DOHH2 (cell line): ENCODE results near the gene TBC1D22A.

Experiments
- H3F3A ChIP-seq: fragments of 200-600 bp; sonication (generic), shearing (Covaris generic); 2 replicates; pipeline ENCODE4 v1.6.0; 2016; ENCODE audit warnings: antibody characterized with exemption, mild to moderate bottlenecking; ENCODE audit not compliant: control insufficient read depth, insufficient read depth
- H3K27ac ChIP-seq: fragments of 200-600 bp; sonication (generic); 2 replicates; pipeline ENCODE4 v1.5.1; 2014; ENCODE audit warnings: low read depth, mild to moderate bottlenecking, low read length, moderate library complexity
- H3K27me3 ChIP-seq: fragments of 200-600 bp; sonication (generic); 2 replicates; pipeline ENCODE4 v1.6.1; 2014; ENCODE audit warnings: mild to moderate bottlenecking, low read length, mixed read lengths; ENCODE audit not compliant: control insufficient read depth
- H3K36me3 ChIP-seq: fragments of 200-600 bp; sonication (generic); 2 replicates; pipeline ENCODE4 v1.6.1; 2014; ENCODE audit warnings: mild to moderate bottlenecking, low read length, moderate library complexity, mixed read lengths; ENCODE audit not compliant: control insufficient read depth
- H3K4me1 ChIP-seq: fragments of 200-600 bp; sonication (generic); 2 replicates; pipeline ENCODE4 v1.6.1; 2014; ENCODE audit warnings: mild to moderate bottlenecking, low read length, mixed read lengths; ENCODE audit not compliant: control insufficient read depth
- H3K4me2 ChIP-seq: fragments of 200-600 bp; sonication (generic); 2 replicates; pipeline ENCODE4 v1.6.0; 2014; ENCODE audit warnings: mild to moderate bottlenecking, low read length, moderate library complexity
- H3K4me3 ChIP-seq: fragments of 200-600 bp; sonication (generic); 2 replicates; pipeline ENCODE4 v1.5.1; 2014; ENCODE audit warnings: mild to moderate bottlenecking, low read length, mixed read lengths
- H3K79me2 ChIP-seq: fragments of 200-600 bp; sonication (generic); 2 replicates; pipeline ENCODE4 v1.6.1; 2014; ENCODE audit warnings: mild to moderate bottlenecking, low read length, mixed read lengths; ENCODE audit not compliant: control insufficient read depth
- H3K9me2 ChIP-seq: fragments of 200-600 bp; sonication (generic); replicated peaks from 2 replicates; pipeline ENCODE4 v1.6.1; 2014; ENCODE audit warnings: mild to moderate bottlenecking, low read length, mixed read lengths; ENCODE audit not compliant: control insufficient read depth
- H3K9me3 ChIP-seq: fragments of 200-600 bp; sonication (generic); 2 replicates; pipeline ENCODE4 v1.6.1; 2014; ENCODE audit warnings: antibody characterized with exemption, low read length, mixed read lengths; ENCODE audit not compliant: control insufficient read depth, insufficient read depth
- H4K20me1 ChIP-seq: fragments of 200-600 bp; sonication (generic); 2 replicates; pipeline ENCODE4 v1.6.0; 2014; ENCODE audit warnings: low read depth, mild to moderate bottlenecking, antibody characterized with exemption, low read length, moderate library complexity; ENCODE audit not compliant: control insufficient read depth, insufficient read depth
- CTCF ChIP-seq: fragments of 200-600 bp; sonication (generic); IDR thresholded peaks from one replicate; pipeline ENCODE4 v1.5.1; 2014; ENCODE audit warnings: antibody characterized with exemption, mild to moderate bottlenecking, low read depth, low read length; ENCODE audit not compliant: poor library complexity, severe bottlenecking
- EZH2phosphoT487 ChIP-seq: fragments of 200-600 bp; sonication (generic); IDR thresholded peaks from 2 replicates; pipeline ENCODE4 v1.6.1; 2017; ENCODE audit warnings: borderline replicate concordance, mild to moderate bottlenecking, antibody characterized with exemption, low read length, moderate library complexity, mixed read lengths

TBC1D22A gene

DNA sequence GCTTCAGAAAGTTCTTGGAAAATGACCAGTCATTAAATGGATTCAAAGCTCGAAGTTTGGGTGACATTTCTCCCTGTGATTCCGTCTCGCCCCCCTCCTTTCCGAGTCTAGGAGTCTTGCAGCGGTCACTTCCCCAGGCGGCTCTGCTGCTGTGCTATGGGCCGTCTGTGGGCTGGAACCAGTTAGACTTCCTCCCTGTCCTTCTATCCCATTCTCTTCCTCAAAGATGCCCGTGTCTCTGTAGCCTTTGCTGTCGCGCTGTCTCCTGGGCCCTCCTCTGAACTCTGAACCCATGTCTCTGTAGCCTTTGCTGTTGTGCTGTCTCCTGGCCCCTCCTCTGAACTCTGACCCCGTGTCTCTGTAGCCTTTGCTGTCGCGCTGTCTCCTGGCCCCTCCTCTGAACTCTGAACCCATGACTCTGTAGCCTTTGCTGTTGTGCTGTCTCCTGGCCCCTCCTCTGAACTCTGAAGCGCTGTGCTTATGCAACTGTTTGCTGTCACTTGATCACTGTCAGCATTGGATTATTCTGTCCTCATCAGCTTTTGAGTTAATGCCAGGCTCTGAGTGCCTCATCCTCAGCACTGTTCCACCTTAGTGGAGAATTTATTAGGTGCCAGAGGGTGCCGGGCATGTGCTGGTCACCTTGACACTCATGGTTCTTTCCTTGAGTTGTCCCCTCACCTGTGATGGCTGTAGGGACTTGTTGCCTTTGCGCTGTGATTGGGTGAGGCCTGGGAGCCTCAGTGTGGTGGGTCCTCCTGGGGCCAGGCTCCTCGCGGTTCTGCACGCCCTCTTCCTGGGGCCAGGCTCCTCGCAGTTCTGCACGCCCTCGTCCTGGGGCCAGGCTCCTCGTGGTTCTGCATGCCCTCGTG, 173.3 kb downstream of the TBC1D22A start:
- TF ChIP-seq CTCF = no peak
- TF ChIP-seq EZH2phosphoT487 = no peak
- no peak overlapping the region for H3K27ac ChIP-seq
- no peak overlapping the region for H3K4me3 ChIP-seq
- H3K36me3 ChIP-seq = peaks cover 51% of the 10 kb centered on the region
- no peaks in the 10 kb centered on the region for H3K9me3 ChIP-seq
- no peaks in the 10 kb centered on the region for H3K27me3 ChIP-seq
- H3F3A ChIP-seq = no peaks in the 10 kb centered on the region
- H3K79me2 ChIP-seq = peaks cover 19% of the 10 kb centered on the region
- H3K4me2 ChIP-seq = no peak overlapping the region
- peaks cover 3% of the 10 kb centered on the region; the same call in 1 of the 2 replicates for H4K20me1 ChIP-seq
- no peaks in the 10 kb centered on the region for H3K4me1 ChIP-seq
- no peaks in the 10 kb centered on the region for H3K9me2 ChIP-seq

GRCh38 chr22:46936378-46936903, 174.0 kb downstream of the TBC1D22A start:
- Histone ChIP-seq H4K20me1 (peaks cover 3% of the 10 kb centered on the region; the same call in 1 of the 2 replicates), H3K79me2 (peaks cover 16% of the 10 kb centered on the region), H3F3A (no peaks in the 10 kb centered on the region), H3K9me2 (no peaks in the 10 kb centered on the region), H3K27me3 (no peaks in the 10 kb centered on the region), H3K4me2 (no peak overlapping the region), H3K9me3 (no peaks in the 10 kb centered on the region), H3K4me1 (no peaks in the 10 kb centered on the region), H3K4me3 (no peak overlapping the region), H3K27ac (no peak overlapping the region), H3K36me3 (peaks cover 45% of the 10 kb centered on the region)
- TF ChIP-seq EZH2phosphoT487 (no peak), CTCF (no peak)

DNA sequence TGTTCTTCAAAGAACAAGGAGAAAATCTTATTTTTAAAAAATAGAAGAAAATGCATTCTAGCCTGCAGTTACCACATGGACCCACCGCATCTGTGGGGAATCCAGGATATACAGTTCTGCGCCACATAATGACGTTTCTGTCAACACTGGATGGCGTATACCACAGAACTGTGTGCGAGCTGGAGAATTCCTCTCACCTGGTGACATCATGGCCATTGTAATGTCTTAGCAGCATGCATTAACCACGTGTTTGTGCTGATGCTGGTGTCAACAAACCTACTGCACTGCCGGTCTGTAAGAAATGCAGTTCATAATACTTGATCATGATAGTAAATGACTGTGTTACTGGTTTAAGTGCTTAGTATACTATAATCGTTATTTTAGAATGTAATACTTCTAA, 174.7 kb downstream of the TBC1D22A start:
- Histone ChIP-seq H3K4me2 (no peak overlapping the region), H3K4me1 (no peaks in the 10 kb centered on the region), H3K27me3 (no peaks in the 10 kb centered on the region), H3K27ac (no peak overlapping the region), H3F3A (no peaks in the 10 kb centered on the region), H3K36me3 (peaks cover 39% of the 10 kb centered on the region), H4K20me1 (peaks cover 3% of the 10 kb centered on the region; the same call in 1 of the 2 replicates), H3K79me2 (peaks cover 9% of the 10 kb centered on the region), H3K4me3 (no peak overlapping the region), H3K9me3 (no peaks in the 10 kb centered on the region), H3K9me2 (no peaks in the 10 kb centered on the region)
- TF ChIP-seq EZH2phosphoT487 (no peak), CTCF (no peak)
